Nephron (organoid): ENCODE measurements around the gene WNT7A.

Experiments
- H3K27ac Mint-ChIP-seq, 3 experiments: 2 replicates each; pipeline ENCODE4 v1.8.0; 2020; ENCODE audit warnings: mixed read lengths in 3 of 3, mild to moderate bottlenecking in 2 of 3, moderate library complexity in 1 of 3
- H3K27me3 Mint-ChIP-seq: 2 replicates; pipeline ENCODE4 v1.8.0; 2021; ENCODE audit warnings: low read depth, mild to moderate bottlenecking, moderate library complexity, mixed read lengths
- H3K36me3 Mint-ChIP-seq: 2 replicates; pipeline ENCODE4 v1.8.0; 2020; ENCODE audit warnings: low read depth, mixed read lengths
- H3K4me1 Mint-ChIP-seq: 2 replicates; pipeline ENCODE4 v1.8.0; 2020; ENCODE audit warnings: mixed read lengths
- H3K4me3 Mint-ChIP-seq, 3 experiments: 2 replicates each; pipeline ENCODE4 v1.8.0; 2020; ENCODE audit warnings: mild to moderate bottlenecking in 3 of 3, mixed read lengths in 3 of 3, moderate library complexity in 2 of 3
- H3K9me3 Mint-ChIP-seq: 2 replicates; pipeline ENCODE4 v1.8.0; 2020; ENCODE audit warnings: mixed read lengths
- TF ChIP-seq, protein P1 (sequence below), 3 experiments: fragments of 200-600 bp; sonication (generic); IDR thresholded peaks; one replicate each; pipeline ENCODE4 v1.5.0; 2021; ENCODE audit warnings: antibody characterized with exemption in 3 of 3; ENCODE audit not compliant: unreplicated experiment in 3 of 3

WNT7A gene

DNA sequence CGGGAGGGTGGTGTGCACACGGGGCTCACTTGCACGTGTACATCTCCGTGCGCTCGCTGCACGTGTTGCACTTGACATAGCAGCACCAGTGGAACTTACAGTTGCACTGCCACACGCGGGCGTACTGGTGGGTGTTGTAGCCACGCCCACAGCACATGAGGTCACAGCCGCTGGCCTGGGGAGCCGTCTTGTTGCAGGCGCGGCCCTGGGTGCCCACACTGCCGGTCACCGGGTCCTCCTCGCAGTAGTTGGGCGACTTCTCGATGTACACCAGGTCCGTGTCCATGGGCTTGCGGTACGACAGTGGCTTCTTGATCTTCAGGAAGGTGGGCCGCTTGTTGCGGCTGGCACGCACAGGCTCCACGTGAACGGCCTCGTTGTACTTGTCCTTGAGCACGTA is 61.0 kb downstream of the WNT7A start:
- TF ChIP-seq, protein P1, sequence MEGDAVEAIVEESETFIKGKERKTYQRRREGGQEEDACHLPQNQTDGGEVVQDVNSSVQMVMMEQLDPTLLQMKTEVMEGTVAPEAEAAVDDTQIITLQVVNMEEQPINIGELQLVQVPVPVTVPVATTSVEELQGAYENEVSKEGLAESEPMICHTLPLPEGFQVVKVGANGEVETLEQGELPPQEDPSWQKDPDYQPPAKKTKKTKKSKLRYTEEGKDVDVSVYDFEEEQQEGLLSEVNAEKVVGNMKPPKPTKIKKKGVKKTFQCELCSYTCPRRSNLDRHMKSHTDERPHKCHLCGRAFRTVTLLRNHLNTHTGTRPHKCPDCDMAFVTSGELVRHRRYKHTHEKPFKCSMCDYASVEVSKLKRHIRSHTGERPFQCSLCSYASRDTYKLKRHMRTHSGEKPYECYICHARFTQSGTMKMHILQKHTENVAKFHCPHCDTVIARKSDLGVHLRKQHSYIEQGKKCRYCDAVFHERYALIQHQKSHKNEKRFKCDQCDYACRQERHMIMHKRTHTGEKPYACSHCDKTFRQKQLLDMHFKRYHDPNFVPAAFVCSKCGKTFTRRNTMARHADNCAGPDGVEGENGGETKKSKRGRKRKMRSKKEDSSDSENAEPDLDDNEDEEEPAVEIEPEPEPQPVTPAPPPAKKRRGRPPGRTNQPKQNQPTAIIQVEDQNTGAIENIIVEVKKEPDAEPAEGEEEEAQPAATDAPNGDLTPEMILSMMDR (IDR thresholded peaks at IDR 0.05; ENCODE audit: unreplicated experiment in 3 of 3), result no peak
- no peak overlapping the region for H3K27ac Mint-ChIP-seq
- no peaks in the 10 kb centered on the region for H3K4me1 Mint-ChIP-seq
- H3K4me3 Mint-ChIP-seq, result no peak overlapping the region
- H3K36me3 Mint-ChIP-seq, result peaks cover 11% of the 10 kb centered on the region
- H3K27me3 Mint-ChIP-seq, result peaks cover 4% of the 10 kb centered on the region
- peaks cover 32% of the 10 kb centered on the region for H3K9me3 Mint-ChIP-seq

DNA sequence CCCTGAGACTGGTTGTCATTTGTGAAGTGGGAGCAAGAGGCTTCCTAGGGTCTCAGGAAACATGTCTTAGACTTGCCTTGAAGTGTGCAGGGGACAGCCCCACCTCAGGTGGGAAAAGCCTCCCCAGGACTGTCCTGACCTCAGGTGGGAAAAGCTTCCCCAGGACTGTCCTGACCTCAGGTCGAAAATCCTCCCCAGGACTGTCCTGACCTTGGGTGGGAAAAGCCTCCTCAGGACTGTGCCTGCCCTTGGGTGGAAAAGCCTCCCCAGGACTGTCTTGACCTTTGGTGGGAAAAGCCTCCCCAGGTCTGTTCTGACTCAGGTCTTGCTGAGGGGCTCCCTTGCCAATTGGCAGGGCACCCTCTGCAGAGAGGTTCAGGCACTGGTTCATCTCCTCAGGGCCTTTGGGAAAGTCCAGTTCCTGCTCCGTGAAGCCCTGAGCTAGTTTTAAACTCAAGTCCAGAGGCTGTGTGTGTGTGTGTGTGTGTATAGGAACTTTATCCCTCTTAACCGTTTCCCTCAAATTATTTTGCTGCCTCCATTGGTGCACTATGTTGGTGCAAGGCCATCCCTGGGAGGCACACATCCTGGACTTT is 64.7 kb downstream of the WNT7A start:
- Mint-ChIP-seq H3K9me3 (peaks cover 41% of the 10 kb centered on the region), H3K36me3 (peaks cover 13% of the 10 kb centered on the region)
- TF ChIP-seq, protein P1 (IDR thresholded peaks at IDR 0.05; ENCODE audit: unreplicated experiment in 3 of 3), result no peak

DNA sequence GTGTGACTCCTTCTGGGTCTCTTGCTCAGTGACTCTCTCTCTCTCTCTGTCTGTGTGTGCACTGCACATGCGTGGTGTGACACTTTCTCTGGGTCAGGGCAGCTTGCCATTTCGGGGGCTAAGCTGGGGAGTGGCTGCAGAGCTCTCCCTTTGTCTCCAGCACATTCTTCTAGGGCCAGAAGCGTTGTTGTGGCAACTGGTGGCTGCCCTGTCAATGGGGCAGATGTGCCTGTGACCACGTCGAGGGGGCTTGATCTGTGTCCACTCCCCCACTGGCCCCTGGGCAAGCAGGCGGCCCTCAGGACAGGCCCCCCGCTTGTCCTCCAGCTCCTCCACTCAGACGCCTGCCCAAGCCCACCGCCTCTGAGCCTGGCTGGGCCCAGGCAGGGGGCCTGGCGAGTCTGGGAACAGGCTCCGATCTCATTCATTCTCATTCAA is 67.8 kb downstream of the WNT7A start:
- H3K27ac Mint-ChIP-seq, result no peak overlapping the region
- H3K4me1 Mint-ChIP-seq, result no peaks in the 10 kb centered on the region
- H3K4me3 Mint-ChIP-seq, result no peak overlapping the region
- peaks cover 39% of the 10 kb centered on the region for H3K9me3 Mint-ChIP-seq
- H3K27me3 Mint-ChIP-seq, result peaks cover 4% of the 10 kb centered on the region
- TF ChIP-seq, protein P1 (IDR thresholded peaks at IDR 0.05; ENCODE audit: unreplicated experiment in 3 of 3), result no peak
- H3K36me3 Mint-ChIP-seq, result peaks cover 8% of the 10 kb centered on the region

More for the DNA sequence above, 64.7 kb downstream of the WNT7A start:
- Mint-ChIP-seq H3K27ac (no peak overlapping the region), H3K4me1 (no peaks in the 10 kb centered on the region), H3K27me3 (peaks cover 4% of the 10 kb centered on the region), H3K4me3 (no peak overlapping the region)

- Mint-ChIP-seq H3K36me3 (peaks cover 8% of the 10 kb centered on the region), H3K4me3 (no peak overlapping the region), H3K27me3 (peaks cover 4% of the 10 kb centered on the region), H3K4me1 (no peaks in the 10 kb centered on the region), H3K27ac (no peak overlapping the region), H3K9me3 (peaks cover 36% of the 10 kb centered on the region)
- TF ChIP-seq, protein P1 (IDR thresholded peaks at IDR 0.05; ENCODE audit: unreplicated experiment in 3 of 3), result no peak
Measured at GRCh38 chr3:13811614-13812013, 68.3 kb downstream of the WNT7A start.

DNA sequence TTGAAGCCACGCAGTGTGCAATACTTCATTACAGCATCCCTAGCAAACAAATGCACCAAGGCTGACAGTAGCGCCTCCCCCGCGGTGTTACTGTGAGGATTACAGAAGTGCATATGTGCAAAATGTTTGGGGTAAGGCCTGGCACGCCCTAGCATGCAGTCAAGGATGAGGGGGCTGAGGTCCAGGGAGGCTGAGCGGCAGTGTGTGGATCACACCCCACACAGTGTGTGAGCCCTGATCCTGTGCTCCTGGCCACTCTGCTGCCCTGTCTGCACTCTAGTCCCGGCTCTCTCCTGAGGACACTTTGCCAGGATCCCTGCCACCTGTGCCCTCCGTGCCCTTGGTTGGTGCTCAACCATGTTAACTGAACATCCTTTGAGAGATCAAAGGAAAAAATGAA is 71.3 kb downstream of the WNT7A start:
- Mint-ChIP-seq H3K27ac (no peak overlapping the region), H3K4me3 (no peak overlapping the region), H3K36me3 (no peaks in the 10 kb centered on the region), H3K27me3 (peaks cover 5% of the 10 kb centered on the region), H3K9me3 (peaks cover 14% of the 10 kb centered on the region), H3K4me1 (no peaks in the 10 kb centered on the region)
- TF ChIP-seq, protein P1 (IDR thresholded peaks at IDR 0.05; ENCODE audit: unreplicated experiment in 3 of 3), result no peak
